Activated CD8-positive, alpha-beta memory T cell treated with anti-CD3 and anti-CD28 coated beads, Interleukin-2, amount 50 U/mL, for 1 hour (primary cell): ENCODE results near the gene LSM14A.
"Not testable (repeated sequence)": the region's sequence is repeated elsewhere in the genome, so short reads cannot be mapped to it uniquely, and the experiment has no call there.

Experiments used
- DNase-seq: peaks from one replicate; pipeline ENCODE4 v3.0.0-alpha.2; 2020; ENCODE audit errors: extremely low read depth

The LSM14A gene

DNA sequence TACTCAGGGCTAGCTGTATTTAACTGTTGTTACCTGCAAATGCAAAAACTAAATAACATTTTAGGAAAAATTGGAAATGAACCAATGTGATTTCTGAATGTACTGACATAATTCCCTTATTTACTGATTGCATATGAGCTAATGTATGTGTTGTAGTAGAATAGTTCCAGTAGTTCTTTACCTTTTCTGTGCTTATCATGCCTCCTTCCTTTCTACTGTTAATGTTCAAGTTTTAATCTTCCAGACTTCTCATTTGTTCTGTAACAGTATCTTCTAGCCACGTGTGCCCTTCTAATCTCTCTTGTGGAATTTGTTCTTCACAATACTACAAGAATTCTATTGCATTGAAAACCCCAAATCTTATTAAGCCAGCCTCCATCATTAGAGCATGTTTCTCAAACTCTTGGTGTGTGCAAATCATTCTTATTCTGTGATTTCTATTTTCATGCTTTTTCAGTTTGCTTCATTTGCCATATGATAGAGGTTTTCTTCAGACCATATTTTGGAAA, 17.7 kb downstream of the LSM14A start:
- no peak for DNase-seq

GRCh38 chr19:34191355-34191962, 19.2 kb downstream of the LSM14A start:
- DNase-seq: no peak

DNA sequence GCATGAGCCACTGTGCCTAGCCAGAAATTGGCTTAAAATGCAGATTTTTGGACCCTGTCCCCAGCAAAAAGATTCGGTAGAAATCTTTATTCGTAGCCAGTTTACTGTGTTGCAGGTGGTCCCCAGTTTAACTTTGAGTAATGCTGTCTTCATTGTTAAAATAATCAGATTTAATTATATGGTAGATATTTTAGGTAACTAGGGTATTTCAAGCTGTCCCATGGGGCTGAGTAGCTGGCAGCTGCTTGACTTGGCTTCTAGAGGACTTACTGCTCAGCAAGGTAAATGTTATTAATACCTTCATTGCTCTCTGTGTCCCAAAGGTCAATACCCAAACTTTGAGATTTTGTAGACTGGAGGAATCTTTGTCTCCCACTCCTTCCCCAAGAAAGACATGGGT, 21.1 kb downstream of the LSM14A start:
- no peak for DNase-seq

- no peak for DNase-seq
Observed at GRCh38 chr19:34193876-34194275, 21.6 kb downstream of the LSM14A start.

- DNase-seq: no peak
Observed at GRCh38 chr19:34201133-34201532, 28.8 kb downstream of the LSM14A start.

GRCh38 chr19:34205324-34205723, 33.0 kb downstream of the LSM14A start:
- DNase-seq: not testable (repeated sequence)

GRCh38 chr19:34208291-34208884, 36.1 kb downstream of the LSM14A start:
- no peak for DNase-seq

DNA sequence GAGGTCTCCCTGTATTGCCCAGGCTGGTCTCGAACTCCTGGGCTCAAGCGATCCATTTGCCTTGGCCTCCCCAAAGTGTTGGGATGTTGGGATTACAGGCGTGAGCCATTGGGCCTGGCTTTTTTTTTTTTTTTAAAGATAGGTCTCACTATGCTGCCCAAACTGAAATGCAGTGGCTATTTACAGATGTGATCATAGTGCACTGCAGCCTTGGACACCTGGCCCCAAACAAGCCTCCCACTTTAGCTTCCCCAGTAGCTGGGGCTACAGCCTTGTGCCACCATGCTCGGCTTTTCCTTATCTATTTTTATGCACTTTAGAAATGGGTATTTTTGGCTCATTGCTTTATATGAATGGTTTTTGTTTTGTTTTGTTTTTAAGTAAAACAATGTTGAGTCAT, 37.4 kb downstream of the LSM14A start:
- DNase-seq: no peak

DNA sequence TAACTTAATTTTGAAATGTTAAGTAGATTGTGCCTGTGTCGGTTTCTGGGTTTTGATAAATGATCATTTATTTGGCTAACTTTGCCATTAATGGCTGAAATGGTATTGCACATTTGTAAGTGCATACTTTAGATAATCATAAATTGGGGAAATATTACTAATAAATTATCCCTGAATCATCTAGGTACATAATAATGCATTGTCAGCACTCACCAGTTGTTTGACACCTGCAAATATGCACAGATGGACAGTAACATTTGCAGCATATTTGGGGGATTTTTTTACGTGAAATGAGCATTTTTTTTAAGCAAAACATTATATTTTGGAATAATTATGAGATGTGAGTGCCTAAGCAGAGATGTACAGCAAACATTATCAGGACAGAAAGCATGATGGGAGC, 41.0 kb downstream of the LSM14A start:
- no peak for DNase-seq

GRCh38 chr19:34214040-34214439, 41.7 kb downstream of the LSM14A start:
- no peak for DNase-seq

- DNase-seq: no peak
Observed at GRCh38 chr19:34215006-34215665, 42.8 kb downstream of the LSM14A start.

DNA sequence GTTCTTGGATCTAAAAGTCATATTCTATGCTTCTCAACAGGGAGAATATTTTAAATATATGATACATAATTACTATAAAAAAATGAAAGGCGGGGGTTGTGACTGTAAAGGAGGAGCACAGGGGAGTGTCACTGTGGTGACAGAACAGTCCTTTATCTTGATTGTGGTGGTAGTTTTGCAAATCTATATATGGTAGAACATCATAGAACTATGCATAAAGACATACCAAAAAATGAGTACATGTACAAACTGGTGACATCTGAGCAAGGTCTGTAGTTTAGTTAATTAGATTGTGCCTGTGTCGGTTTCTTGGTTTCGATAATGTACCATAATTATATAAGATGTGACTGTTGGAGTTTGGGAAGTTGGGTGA, 43.3 kb downstream of the LSM14A start:
- DNase-seq: no peak

GRCh38 chr19:34216745-34217219, 44.5 kb downstream of the LSM14A start:
- not testable (repeated sequence) for DNase-seq

GRCh38 chr19:34217952-34218817, 45.9 kb downstream of the LSM14A start:
- peak; percentile 58 for DNase-seq

GRCh38 chr19:34218818-34219164, 46.5 kb downstream of the LSM14A start:
- DNase-seq: no peak

DNA sequence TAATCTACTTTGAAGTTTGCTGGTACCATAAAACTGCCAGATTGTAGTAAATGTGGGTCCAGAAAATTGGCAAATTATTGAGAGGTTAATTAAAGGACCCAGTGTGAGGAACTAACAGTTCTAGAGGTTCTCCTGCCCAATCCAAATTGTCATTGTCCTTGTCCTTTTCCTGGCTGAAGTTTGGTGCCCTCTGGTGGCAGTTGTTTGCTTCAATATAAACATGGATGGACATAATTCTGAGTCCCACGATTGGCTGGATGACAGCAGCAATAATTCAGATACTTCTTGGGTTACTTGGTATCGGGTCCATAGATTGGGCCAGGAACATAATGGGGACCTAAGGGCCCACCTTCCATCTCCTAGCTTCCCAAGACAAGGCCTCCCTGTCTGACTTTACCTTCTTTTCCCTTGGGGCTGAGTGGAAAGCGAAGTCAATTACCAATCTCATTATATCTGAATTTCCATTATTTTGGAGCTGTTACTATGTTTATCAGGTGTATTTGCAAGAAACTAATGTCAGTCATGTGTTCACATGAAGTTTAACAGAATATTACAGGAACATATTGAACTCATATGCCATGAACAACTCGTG, 48.3 kb downstream of the LSM14A start:
- peak; percentile 28 for DNase-seq

DNA sequence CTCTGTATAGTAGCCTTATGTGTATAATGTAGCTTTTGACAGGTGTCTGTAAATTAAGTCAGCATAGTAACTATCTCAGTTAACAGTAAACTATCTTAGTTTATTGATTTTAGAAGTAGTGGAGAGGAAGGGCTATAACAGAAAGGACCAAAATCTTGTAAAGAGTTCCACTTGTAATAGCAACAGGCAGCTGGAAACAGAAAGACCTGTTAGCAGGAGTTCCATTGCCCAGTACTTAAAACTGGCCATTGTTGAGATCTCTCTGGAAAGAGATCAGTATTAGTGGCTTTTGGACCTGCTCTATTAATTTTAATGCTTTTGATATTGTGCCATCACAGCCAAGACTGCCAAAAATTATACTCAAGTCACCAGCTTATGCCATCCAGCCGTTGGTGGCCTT, 50.1 kb downstream of the LSM14A start:
- DNase-seq: no peak

- no peak for DNase-seq
Observed at GRCh38 chr19:34224996-34225658, 52.8 kb downstream of the LSM14A start.

DNA sequence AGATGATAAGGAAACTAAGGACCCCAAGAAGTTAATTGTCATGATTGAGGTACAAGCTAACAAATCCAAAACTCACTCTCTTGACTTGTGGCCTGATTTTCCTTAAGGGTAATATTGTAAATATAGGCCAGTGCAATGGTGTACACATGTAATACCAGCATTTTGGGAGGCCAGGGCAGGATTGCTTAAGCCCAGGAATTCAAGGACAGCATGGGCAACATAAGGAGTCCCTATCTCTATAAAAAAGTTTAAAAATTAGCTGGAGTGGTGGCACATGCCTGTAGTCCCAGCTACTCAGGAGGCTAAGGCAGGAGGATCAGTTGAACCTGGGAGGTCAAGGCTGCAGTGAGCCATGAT, 53.3 kb downstream of the LSM14A start:
- no peak for DNase-seq

- DNase-seq: no peak
Observed at GRCh38 chr19:34226036-34226435, 53.7 kb downstream of the LSM14A start.

DNA sequence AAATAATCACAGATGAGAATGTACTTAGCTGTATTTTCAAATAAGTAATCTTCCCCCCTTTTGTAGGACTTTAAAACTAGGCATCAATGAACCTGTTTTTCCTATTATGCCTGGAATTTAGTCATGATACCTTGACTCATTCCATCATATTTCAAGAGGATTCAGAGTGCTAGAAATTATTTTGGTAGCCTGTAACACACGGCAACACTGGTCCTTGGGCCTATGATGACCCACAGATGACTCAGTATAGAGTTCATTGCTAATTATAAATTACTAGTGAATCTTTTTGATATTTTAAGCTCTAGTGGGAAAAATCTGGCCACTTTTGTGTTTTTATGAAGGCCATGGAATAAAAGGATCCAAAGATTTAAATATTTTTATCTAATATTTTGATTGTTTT, 56.0 kb downstream of the LSM14A start:
- DNase-seq: no peak
